Stimulated activated CD4-positive, alpha-beta T cell treated with anti-CD3 and anti-CD28 coated beads, Interleukin-1b, Interleukin-23, amount 100 ng/mL, for 24 hours (primary cell): Measurements from ENCODE around the gene MPHOSPH9.
"Not testable (repeated sequence)": the region's sequence is repeated elsewhere in the genome, so short reads cannot be mapped to it uniquely, and the experiment has no call there.

Experiments
- DNase-seq, 4 experiments: peaks; one replicate each; pipeline ENCODE4 v3.0.0-alpha.2; 2020; ENCODE audit warnings: low read depth in 4 of 4, low spot score in 1 of 4

Gene MPHOSPH9

DNA sequence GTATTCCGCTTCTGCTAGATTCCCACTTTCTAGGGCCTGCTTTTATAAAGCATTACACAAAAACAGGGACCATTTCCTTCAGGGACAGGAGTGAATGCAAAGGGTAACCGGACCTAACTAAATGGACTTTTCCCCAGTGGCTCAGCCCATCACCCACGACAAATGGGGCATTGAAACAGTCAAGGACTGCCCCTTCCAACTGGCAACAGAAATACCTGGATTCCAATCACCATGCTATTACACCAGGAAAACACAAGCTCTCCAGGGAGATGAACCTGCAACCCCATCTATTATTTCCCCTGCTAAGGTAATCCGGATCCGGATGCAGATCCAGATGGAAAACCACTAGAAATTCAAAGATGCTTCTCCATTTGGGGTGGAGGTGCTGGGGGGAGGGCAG lies 1.0 kb downstream of the MPHOSPH9 start:
- no peak for DNase-seq

DNA sequence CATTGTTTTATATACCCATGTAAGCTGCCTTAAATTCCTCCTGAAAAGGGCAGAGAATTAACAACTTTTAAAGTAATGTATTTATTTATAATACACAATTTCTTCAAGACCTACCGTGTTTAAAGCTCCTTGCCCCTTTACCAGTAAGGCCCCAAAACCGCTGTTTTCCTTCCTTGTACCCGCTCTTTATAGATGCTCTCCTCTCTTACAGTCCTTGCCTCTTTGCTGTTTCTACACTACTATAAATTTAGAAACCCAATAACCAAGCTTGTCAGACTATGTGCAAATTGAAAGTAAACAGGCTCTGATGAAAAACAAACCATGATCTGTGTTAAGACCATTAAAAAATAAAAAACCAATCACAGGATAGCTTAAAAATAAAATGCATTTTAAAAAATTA lies 3.9 kb downstream of the MPHOSPH9 start:
- no peak for DNase-seq

DNA sequence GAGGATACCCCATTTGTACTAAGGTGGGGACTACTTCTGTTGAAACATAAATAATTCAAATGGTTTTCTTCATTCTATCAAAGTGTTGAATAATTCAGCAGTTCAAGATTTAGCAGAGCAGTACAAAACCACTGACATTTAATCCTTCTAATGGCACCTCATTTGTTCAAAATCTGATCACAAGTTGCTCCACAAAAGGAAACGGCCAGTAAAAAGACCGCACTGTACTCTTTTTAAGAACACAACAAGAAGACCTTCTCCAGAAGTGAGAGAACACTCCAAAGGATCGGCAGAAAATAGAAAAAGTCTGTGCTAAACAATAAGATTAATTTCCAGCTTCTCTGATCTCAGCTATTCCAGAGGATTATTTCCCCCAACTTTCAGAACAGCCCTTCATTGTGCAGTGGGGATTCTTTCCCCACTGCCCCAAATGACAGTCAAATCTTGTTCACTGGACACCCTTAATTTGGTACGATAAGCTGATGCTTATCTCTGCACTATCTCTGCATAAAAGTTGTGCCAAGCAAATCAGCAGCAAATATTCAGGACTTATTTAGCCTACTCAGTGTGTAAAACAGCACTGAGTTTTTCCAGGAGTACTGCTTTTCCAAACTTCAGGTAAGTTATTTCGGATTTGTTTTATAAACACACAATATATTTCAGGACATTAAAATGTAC lies 5.2 kb downstream of the MPHOSPH9 start:
- no peak for DNase-seq

DNA sequence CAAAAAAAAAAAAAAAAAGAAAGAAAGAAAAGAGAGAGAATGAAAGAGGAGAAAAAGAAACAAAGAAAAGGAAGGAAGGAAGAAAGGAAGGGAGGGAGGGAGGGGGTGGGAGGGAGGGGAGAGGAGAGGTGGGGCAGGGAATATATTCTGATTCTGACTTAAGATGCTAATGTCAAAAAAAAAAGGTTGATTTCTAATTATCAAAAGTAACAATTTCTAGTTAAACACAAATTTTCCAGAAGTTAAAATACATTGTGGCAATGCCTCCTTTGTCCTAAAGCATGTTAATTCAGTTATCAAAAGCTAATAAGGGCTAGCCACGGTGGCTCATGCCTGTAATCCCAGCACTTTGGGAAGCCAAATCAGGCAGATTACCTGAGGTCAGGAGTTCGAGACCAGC lies 7.5 kb downstream of the MPHOSPH9 start:
- DNase-seq = no peak

DNA sequence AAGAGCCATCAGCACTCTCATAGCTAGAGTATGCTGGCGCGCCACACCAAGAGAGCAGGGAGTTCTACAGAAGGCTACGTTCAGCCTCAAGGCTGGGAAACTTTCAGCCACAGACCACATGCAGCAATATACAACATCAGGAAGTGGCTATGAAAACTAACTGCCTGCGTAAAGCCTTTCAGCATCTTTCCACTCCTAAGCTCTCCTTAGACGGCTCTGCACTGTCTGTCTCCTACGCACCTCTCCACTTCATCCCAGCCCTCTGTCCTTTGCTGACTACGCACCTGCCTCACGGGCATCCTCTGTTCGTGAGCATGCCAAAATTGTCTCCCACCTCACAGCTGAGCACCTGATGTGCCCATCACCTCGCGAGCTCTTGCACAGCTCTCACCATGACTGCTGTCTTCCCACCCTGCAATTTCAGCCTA lies 9.7 kb downstream of the MPHOSPH9 start:
- DNase-seq = peak in 1 of 4 experiments; percentile 42

DNA sequence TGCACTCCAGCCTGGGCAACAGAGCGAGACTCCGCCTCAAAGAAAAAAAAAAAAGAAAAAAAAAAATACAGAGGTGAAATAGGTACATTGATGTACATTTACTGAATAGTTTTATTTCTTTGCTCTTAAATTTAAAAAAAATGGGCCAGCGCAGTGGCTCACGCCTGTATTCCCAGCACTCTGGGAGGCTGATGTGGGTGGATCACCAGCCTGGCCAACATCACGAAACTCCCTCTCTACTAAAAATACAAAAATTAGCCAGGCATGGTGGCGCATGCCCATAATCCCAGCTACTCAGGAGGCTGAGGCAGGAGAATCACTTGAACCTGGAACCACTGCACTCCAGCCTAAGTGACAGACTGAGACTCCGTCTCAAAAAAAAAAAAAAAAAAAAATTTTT lies 25.1 kb downstream of the MPHOSPH9 start:
- not testable (repeated sequence) for DNase-seq

DNA sequence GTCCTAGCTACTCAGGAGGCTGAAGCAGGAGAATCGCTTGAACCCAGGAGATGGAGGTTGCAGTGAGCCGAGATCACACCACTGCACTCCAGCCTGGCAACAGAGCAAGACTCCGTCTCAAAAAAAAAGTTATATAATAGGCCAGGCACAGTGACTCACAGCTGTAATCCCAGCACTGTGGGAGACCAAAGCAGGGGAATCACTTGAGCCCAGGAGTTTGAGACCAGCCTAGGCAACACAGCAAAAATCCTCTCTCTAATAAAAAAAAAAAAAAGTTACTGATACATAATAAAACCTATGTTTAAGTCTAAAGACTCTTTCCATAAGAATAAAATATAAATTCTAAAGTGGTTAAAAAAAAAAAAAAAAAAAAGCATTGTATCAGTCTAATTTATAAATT lies 26.1 kb downstream of the MPHOSPH9 start:
- not testable (repeated sequence) for DNase-seq

DNA sequence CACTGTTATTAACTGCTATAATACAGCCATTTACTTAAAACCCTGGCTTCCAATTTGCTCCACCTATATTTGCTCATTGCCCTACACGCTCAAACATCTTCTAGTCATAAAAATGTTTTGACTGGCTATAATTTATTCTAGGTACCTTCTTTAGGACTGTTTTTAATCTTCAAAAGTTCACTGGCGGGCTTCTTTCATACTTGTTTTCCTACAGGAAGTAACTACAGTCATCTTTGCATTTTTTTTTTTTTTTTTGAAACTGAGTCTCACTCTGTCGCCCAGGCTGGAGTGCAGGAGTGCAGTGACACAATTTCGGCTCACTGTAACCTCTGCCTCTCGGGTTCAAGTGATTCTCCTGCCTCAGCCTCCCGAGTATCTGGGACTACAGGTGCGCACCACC lies 32.5 kb downstream of the MPHOSPH9 start:
- no peak for DNase-seq

DNA sequence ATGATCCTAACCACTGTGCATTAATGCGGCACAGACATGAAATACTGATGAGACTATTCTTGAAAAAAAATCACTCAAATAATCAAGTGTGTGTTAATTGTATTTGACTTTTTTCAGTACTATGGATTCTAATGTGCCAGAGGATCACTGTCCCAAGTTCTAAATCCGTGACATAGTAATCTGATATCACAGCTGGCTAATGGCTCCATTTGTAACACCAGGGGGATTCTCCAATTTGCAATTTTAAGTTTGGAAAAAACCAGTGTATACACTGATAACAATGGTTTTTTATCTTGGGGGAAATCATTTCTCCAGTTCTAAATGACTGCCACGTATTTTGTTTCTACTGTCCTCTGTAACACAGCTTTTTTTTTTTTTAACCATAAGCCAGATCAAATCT lies 33.0 kb downstream of the MPHOSPH9 start:
- DNase-seq = no peak

DNA sequence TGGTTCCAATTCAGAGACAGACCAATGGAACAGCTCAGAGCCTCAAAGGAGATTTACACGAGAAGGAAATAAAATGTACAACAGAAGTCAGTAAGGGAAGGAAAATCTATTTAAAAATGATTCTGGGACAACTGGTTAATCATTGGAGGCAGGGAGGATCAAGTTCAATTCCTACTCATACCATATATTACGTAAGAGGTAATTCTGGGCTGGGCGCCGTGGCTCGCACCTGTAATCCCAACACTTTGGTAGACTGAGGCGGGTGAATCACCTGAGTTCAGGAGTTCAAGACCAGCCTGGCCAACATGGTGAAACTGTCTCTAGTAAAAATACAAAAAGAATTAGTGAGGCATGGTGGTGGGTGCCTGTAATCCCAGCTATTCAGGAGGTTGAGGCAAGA lies 45.3 kb downstream of the MPHOSPH9 start:
- no peak for DNase-seq

DNA sequence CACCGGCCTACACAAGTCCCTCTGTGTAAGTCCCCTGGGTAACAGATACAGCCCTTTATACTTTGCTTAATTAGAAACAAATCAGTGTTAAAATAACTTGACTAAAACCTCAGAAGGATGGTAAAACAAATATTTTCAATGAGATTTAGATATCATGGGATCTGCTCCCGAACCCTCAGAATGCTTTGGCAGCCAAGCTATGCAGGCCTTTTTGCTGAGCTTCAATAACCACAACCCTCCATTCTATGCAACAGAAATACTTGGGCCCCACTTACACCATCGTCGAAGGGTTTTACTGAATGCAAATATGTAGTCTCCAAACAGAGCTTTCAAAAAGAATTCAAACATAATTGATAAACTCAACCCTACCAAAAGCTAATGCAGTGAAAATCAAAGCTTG lies 52.8 kb downstream of the MPHOSPH9 start:
- DNase-seq = no peak

DNA sequence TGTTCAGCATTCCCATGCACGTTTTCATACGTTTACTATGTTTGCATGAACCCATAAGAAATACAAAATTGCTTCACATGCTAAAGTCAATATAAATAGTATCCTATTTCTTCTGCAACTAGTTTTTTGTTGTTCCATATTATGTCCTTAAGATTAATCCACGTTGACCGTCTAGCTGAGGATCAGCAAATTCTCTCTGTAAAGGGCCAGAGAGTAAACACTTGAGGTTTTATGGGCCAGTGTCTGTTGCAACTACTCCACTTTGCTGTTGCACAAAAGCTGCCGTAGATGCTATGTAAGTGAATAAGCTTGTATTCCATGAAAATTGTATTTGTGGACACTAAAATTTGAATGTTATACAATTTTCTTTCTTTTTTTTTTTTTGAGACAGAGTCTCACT lies 61.0 kb downstream of the MPHOSPH9 start:
- DNase-seq = no peak

DNA sequence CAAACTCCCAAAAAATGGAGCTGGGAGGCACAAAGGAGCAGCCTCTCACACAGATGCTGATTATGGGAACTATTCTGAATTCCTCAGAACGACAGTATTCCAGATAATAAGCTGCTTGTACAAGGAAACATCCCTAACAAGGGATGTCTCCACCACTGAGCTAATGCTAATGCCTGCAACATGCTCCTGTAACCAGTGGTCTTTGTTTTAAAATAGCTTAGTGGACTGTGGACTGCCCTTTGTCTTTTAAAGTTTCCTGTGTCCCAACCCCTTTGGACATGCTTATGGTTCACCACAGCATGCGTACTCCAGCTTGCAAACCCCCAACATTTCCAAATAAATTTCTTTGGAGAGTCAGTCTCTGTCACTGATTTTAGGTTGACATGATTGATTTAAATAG lies 65.6 kb downstream of the MPHOSPH9 start:
- DNase-seq = no peak

DNA sequence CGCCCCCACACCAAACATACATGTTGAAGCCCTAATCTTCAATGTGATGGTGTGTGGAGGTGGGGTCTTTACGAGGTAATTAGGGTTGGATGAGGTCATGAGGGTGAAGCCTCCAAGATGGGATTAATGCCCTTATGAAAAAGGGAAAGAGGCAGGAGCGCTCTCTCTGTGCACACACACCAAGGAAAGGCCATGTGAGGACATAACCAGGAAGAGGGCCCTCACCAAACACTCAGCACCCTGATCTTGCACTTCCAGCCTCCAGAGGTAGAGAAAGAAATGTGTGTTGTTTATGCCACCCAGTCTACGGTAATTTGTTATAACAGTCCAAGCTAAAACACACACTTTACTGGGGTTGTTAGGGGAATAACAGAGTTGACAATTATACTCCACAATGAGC lies 67.4 kb downstream of the MPHOSPH9 start:
- DNase-seq = no peak

DNA sequence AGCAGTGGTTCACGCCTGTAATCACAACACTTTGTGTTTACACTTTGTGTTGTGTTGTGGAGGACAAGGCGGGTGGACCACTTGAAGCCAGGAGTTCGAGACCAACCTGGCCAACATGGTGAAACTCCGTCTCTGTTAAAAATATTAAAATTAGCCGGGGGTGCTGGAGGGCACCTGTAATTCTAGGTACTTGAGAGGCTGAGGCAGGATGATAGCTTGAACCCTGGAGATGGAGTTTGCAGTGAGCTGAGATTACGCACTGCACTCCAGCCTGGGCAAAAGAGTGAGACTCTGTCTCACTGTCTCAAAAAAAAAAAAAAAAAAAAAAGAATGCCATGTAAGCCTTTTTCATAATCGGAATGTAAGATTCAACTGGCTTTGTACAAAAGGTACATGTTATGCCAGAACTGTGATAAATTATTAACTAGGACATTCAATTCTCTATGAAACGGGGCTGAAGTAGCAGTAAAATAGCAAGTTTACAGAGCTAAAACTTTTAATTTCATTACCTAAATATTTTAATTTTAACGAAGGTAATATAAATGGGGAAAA lies 68.2 kb downstream of the MPHOSPH9 start:
- no peak for DNase-seq

DNA sequence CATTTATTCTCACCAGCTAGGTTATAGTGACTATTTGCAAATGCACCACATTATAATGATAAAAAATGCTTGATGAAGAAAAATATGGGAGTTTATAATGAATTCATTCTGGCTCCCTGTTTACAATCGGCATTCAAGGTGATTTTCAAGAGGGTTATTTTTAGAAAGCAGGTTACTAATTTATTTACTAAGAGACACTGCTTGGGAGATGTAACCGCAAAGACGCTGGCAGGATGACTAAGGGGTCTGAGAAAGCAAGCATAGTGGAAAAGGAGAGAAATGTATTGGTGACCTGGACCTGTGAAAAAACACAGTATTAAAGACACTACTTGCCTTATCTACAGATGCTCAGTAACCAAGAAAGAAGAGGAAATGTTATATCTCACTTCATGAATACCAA lies 68.7 kb downstream of the MPHOSPH9 start:
- no peak for DNase-seq

DNA sequence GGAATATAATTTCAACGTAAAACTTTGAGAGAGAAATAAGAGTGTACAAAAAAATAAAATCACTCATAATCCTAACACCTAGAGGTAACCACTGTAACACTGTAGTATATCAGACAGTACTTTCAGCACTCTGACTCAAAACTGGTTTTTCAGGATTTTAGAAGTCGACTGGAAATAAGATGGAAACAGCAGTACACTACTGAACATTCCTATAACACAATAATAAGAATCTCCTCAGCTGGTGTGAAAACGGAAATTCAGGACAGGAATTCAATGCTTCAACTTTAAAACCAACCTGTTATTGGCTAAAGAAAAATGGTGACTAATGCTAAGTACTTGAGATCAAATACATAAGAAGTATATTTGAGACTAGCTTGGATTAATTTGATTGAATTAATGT lies 69.7 kb downstream of the MPHOSPH9 start:
- no peak for DNase-seq

DNA sequence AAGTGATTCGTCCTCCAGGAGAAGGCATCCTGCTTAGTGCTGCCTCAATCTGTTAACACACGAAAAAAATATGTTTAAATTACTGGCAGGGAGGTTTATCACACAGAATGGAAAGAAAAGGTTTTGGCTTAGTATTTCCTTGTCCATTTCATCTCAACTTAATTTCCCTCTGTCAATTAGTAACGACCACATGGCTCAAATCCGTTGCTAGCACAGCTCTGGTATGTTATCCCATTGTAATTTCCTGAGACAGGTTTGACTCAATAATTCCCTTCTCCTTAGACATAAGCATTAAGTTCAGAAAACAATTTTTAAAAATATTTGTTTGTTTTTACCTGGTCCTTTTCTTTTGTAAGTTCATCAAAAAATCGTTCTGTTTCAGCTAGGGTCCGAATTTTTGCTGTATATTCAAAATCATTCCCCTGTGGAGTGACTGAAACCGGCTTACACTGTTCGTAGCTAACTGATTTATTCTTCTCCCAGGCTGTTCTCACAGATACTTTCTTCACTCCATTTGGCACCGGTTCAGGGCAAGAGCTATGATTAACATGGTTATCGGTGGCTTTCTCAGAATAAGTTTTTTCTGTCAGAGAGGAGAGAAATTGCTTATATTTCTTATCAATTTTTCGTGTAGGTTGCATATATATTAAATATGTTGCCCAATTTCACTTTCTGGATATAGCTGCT lies 72.0 kb downstream of the MPHOSPH9 start:
- no peak for DNase-seq

DNA sequence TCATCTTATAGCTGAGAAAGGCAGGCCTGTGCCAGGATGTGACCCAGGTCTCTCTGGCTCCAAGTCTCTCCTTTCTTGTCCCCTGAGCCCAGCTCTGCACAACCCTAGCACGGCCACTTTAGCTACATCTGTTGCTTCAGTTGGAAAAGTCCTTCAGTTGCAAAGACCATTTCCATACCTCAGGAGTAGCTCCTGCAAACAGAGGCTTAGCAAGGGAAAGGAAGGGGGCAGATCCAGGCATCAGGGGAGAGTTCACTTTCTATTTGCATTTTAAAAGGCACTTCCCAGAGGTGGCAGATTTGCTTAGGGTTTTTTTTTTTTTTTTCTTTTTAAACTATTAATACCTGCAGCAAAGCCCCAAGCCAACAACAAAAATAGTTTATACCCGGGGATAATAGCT lies 79.0 kb downstream of the MPHOSPH9 start:
- no peak for DNase-seq

DNA sequence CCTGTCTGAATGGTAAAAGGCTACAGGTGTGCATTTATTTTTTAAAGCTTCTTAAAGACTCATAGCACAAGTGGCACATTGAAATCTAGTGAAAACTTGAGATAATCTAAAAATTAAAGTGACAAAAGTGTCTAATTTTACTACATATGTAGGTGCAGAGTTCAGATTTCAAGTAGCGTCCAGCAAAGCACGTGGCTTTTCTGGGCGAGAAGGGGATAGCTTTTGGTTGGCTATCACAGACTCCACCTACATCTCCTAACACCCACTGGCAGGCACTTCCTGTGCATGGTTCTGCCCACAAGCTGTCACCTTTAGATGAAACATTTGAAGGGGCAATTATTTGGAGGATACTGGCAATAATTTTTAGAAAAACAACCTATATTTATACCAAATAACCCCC lies 80.1 kb downstream of the MPHOSPH9 start:
- DNase-seq = no peak

DNA sequence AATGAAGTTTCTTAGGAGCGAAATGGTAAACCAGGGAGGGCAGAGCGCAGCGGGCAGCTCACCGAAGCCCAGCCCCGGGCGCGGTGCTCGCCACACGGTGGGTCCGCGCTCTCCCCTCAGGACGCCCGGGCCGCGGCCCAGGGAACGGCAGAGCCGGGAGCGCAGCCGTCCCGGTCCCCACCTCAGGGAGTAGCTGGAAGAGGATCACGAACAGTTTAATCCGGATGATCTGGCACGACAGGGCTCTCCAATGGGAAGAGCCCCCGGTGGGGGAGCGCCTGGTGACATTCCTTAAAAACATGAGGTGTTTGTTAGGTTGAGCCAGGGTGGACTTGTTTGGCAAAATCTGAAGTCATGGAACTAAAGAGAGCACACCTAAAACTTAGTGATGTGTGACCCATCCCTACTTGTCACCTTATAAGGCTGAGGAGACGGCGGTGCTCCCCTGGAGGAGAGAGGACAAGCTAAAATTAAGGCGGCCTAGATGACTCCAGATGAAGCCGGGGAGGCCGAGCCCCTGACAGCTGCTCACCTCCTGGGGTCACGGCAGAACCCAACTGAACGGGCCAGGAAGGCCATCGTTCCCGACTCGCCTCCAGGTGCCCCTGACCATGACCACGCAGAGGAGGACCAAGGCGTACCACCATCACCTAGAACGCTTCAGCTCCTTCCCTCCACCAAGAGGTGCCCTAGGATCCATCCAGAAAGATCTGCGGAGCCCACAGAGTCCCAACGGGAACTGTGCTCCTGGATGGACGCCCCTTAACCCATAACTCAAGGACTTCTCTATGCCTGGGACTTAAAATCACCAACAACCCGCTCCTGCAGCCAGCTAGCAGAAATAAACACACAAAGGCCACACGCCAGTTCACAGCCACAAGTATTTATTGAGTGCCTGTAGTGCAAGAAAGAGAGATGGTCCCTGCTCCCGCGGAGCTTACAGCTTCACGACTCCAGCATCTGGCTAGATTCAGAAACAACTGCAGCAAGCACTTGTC lies 81.2 kb downstream of the MPHOSPH9 start:
- no peak for DNase-seq
